GM23248 (cell line): ENCODE data around the gene NCKAP5L.

Experiments
- EZH2 ChIP-seq: fragments of 200-600 bp; sonication (generic); IDR thresholded peaks from 2 replicates; pipeline ENCODE4 v1.6.1; 2018; ENCODE audit warnings: antibody characterized with exemption, mild to moderate bottlenecking; ENCODE audit not compliant: insufficient read depth, poor library complexity, severe bottlenecking
- EZH2phosphoT487 ChIP-seq: fragments of 200-600 bp; sonication (generic); IDR thresholded peaks from 2 replicates; pipeline ENCODE4 v1.6.1; 2018; ENCODE audit warnings: antibody characterized with exemption, moderate library complexity, mild to moderate bottlenecking, low read depth; ENCODE audit not compliant: insufficient read depth

- TF ChIP-seq EZH2phosphoT487 (no peak), EZH2 (no peak)
Measured at GRCh38 chr12:49864798-49865090, 36.5 kb upstream of the NCKAP5L start.
